Measurements from ENCODE around the gene SP5.

The SP5 gene

DNA sequence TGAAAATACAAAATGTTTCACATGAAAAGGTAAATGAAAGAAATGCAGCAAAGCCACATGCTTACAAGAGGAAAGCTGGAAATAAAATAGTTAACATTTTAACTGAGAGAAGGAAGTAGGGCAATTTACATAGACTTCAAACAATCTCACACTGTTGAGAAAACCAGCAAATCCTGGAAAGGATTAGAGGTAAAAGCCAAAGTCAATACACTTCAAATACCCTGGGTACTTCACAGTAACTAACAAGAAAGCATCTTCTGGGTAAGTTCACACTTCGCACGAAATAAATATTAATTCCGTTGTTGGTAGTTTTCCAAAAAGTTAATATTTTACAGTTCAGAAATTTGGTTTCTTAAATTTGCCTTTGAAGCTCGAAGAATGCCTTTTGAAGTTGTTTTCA is 51.6 kb downstream of the SP5 start:
- in situ Hi-C loops (cut with HindIII; ENCODE audit: low pct_ligation_motif_present, low pct_unique_long_range_greater_than_20kb, low sequenced_read_pairs) = no loop called here
- no peak for DNase-seq
